Activated CD8-positive, alpha-beta memory T cell treated with anti-CD3 and anti-CD28 coated beads, Interleukin-2, amount 10 ng/mL, durations not matched to agents 7 days and 5 days (primary cell): ENCODE data around the gene NPAS2. TPM values are rescaled to one million over a fixed set of nuclear protein-coding genes. Genes with fewer than 3 reads are reported as not detected.

Source experiments
- ATAC-seq: fragments of 150-1000 bp; cut with Tn5 transposase; one replicate; pipeline ENCODE4 v1.10.0; 2021; ENCODE audit warnings: moderate library complexity
- CTCF ChIA-PET: fragments of 350-600 bp; sonication (Branson Sonifier 250); formaldehyde crosslinking; loops from one replicate; lab custom pipeline; 2021; ENCODE audit warnings: antibody characterized with exemption; lab: Charles Lee
- DNase-seq: peaks from one replicate; pipeline ENCODE4 v3.0.0-alpha.2; 2020
- H3K27ac Mint-ChIP-seq: one replicate; pipeline ENCODE4 v1.8.0; 2021; ENCODE audit warnings: mild to moderate bottlenecking, mixed read lengths
- H3K27me3 Mint-ChIP-seq: one replicate; pipeline ENCODE4 v1.8.0; 2021; ENCODE audit warnings: mixed read lengths
- H3K36me3 Mint-ChIP-seq: one replicate; pipeline ENCODE4 v1.8.0; 2021; ENCODE audit warnings: mild to moderate bottlenecking, mixed read lengths
- H3K4me1 Mint-ChIP-seq: one replicate; pipeline ENCODE4 v1.8.0; 2021; ENCODE audit warnings: mixed read lengths
- H3K4me3 Mint-ChIP-seq: one replicate; pipeline ENCODE4 v1.8.0; 2021; ENCODE audit warnings: mild to moderate bottlenecking, moderate library complexity, mixed read lengths
- H3K9me3 Mint-ChIP-seq: one replicate; pipeline ENCODE4 v1.8.0; 2022; ENCODE audit warnings: low read depth, mixed read lengths
- total RNA-seq, 2 experiments: library from RNA; stranded (reverse); gene quantifications; one replicate each; pipeline ENCODE4 v1.2.3, GENCODE V29; 2021

NPAS2 gene
- total RNA-seq, 2 experiments from 2014 or later: 0.41 to 0.47 TPM

- Mint-ChIP-seq H3K4me3 (no peak overlapping the region), H3K4me1 (no peaks in the 10 kb centered on the region), H3K27me3 (no peaks in the 10 kb centered on the region), H3K36me3 (no peaks in the 10 kb centered on the region), H3K27ac (no peak overlapping the region), H3K9me3 (no peaks in the 10 kb centered on the region)
- DNase-seq (no peak), ATAC-seq (no peak)
- CTCF ChIA-PET: no interaction called here
Measured at GRCh38 chr2:100967716-100968115, 147.8 kb downstream of the NPAS2 start.

DNA sequence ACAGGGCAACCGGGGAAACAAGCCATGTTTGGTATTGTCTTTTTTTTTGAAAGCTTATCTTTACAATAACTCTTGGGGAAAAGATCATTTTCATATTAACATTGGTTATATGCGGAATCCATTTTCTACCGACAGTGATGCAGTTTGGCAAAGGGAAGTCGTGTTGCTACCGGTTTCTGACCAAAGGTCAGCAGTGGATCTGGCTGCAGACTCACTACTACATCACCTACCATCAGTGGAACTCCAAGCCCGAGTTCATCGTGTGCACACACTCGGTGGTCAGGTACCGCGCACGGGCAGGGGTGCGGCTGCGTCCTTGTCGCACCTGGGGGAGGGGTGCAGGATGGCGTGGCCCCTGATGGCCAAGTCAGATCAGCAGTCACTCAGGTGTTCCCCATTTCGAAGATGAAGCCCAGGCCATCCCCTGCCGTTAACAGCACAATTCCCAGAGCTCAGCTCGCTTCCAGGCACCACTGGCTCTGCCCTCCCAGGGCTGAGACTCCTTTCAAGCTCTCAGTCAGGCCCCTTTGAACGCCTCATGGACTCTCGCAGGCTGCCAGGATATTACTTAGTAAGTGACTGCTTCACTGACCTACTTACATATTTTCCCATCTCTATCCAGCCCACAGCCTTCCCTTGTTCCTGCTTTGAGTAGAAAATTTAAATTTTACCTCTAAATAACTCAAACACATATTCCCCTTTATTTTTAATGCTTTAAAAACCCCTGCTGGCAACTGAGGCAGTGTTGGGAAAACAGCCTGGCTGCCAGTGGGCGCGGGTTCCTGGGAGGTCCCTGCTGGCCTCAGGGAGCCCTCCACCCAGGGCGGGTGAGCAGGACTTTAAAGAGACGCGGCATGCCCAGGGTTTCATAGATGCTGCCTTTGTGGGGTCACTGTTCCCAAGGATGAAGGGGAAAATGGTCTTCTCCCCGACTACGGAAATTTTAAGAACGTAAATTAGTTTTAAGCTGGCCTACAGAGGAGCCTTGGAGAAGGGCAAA lies 148.5 kb downstream of the NPAS2 start:
- Mint-ChIP-seq H3K27ac (no peak overlapping the region), H3K9me3 (no peaks in the 10 kb centered on the region), H3K36me3 (no peaks in the 10 kb centered on the region)

DNA sequence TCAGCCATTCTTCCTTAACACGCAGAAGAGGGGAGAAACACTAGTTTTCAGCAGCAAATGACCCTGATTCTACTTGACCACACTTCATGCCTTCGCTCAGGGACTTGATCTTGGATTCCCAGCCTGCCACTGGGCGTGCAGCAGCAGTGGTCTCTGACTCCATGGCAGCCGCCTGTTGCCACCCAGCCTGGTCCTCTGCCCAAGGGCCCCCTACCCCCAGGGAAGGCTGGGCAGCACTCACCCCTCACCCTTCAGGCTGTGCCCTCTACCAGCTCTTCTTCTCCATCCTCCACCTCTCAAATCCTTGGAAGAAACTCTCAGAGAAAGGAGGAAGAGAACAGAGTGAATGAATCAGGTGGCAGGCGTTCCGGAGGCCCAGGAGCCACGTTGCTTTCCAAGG lies 150.1 kb downstream of the NPAS2 start:
- H3K4me1 Mint-ChIP-seq: no peaks in the 10 kb centered on the region
- H3K27ac Mint-ChIP-seq: no peak overlapping the region
- DNase-seq: no peak
- H3K4me3 Mint-ChIP-seq: no peak overlapping the region
- no peaks in the 10 kb centered on the region for H3K27me3 Mint-ChIP-seq
- no peak for ATAC-seq
- CTCF ChIA-PET: no interaction called here
- no peaks in the 10 kb centered on the region for H3K36me3 Mint-ChIP-seq
- H3K9me3 Mint-ChIP-seq: no peaks in the 10 kb centered on the region

More for the DNA sequence above, 148.5 kb downstream of the NPAS2 start:
- no peaks in the 10 kb centered on the region for H3K27me3 Mint-ChIP-seq
- CTCF ChIA-PET: no interaction called here
- no peaks in the 10 kb centered on the region for H3K4me1 Mint-ChIP-seq
- ATAC-seq: no peak
- no peak overlapping the region for H3K4me3 Mint-ChIP-seq
- no peak for DNase-seq

DNA sequence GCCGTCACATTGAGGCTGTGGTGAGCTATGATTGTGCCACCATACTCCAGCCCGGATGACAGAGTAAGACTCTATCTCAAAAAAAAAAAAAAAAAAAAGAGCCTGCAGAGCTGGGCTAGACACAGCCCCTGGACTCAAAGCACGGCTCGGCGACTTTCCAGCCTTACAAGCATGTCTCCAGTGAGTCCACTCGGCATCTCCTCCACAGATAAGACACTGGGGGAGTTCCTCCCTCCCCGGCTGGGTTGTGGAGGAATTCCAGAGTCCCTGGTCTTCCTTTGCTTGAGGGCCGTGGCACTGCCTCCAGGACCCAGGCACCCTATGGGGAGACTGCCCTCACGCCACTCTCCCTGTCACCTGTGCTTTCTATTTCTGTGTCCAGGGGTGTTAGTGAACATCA lies 151.3 kb downstream of the NPAS2 start:
- no peaks in the 10 kb centered on the region for H3K4me1 Mint-ChIP-seq
- H3K27me3 Mint-ChIP-seq: no peaks in the 10 kb centered on the region
- DNase-seq (no peak), ATAC-seq (no peak)
- H3K9me3 Mint-ChIP-seq: no peaks in the 10 kb centered on the region
- CTCF ChIA-PET: no interaction called here
- no peak overlapping the region for H3K4me3 Mint-ChIP-seq
- no peak overlapping the region for H3K27ac Mint-ChIP-seq
- H3K36me3 Mint-ChIP-seq: no peaks in the 10 kb centered on the region

- no peak for DNase-seq
- H3K4me3 Mint-ChIP-seq: no peak overlapping the region
- ATAC-seq: no peak
- H3K36me3 Mint-ChIP-seq: no peaks in the 10 kb centered on the region
- H3K27ac Mint-ChIP-seq: no peak overlapping the region
- H3K9me3 Mint-ChIP-seq: no peaks in the 10 kb centered on the region
- H3K4me1 Mint-ChIP-seq: no peaks in the 10 kb centered on the region
- CTCF ChIA-PET: no interaction called here
- H3K27me3 Mint-ChIP-seq: no peaks in the 10 kb centered on the region
Measured at GRCh38 chr2:100972452-100972851, 152.5 kb downstream of the NPAS2 start.

- Mint-ChIP-seq H3K4me1 (no peaks in the 10 kb centered on the region), H3K27ac (no peak overlapping the region), H3K9me3 (no peaks in the 10 kb centered on the region), H3K4me3 (no peak overlapping the region), H3K36me3 (no peaks in the 10 kb centered on the region), H3K27me3 (no peaks in the 10 kb centered on the region)
- DNase-seq (no peak), ATAC-seq (no peak)
- CTCF ChIA-PET: no interaction called here
Measured at GRCh38 chr2:100974712-100975520, 155.0 kb downstream of the NPAS2 start.

DNA sequence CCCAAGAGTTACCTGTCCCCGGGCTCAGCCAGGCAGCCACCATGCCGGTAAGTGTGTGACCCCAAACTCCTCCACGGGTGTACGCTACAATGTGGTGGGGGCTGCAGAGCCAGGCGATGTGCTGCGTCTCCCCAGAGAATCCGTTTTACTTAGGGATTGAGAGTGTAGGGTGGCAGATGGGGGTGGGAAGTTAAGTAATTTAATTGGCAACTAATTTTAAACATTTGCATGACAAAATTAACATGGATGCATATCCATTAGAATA lies 155.5 kb downstream of the NPAS2 start:
- no peak overlapping the region for H3K4me3 Mint-ChIP-seq
- H3K27me3 Mint-ChIP-seq: no peaks in the 10 kb centered on the region
- ATAC-seq: no peak
- no peak for DNase-seq
- H3K27ac Mint-ChIP-seq: no peak overlapping the region
- H3K36me3 Mint-ChIP-seq: no peaks in the 10 kb centered on the region
- H3K9me3 Mint-ChIP-seq: no peaks in the 10 kb centered on the region
- no peaks in the 10 kb centered on the region for H3K4me1 Mint-ChIP-seq
- CTCF ChIA-PET: no interaction called here

DNA sequence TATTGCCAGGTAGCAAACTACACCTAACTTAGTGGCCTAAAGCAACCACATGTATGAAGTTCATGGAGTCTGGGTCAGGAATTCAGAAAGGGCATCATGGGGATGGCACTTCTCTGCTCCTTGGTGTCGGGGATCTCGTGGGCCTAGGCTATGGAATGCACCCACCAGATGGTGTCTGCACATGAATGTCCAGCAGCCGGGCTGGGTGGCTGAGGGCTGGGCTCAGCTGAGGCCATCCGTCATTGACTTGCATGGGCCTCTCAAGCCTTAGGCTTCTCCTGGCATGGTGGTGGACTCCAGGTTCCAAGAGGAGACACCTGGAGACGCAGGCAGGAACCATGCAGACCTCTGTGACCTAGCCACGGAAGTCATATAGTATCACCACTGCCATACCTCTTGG lies 156.1 kb downstream of the NPAS2 start:
- no peak overlapping the region for H3K27ac Mint-ChIP-seq
- CTCF ChIA-PET: no interaction called here
- DNase-seq (no peak), ATAC-seq (no peak)
- H3K4me1 Mint-ChIP-seq: no peaks in the 10 kb centered on the region
- no peak overlapping the region for H3K4me3 Mint-ChIP-seq
- H3K27me3 Mint-ChIP-seq: no peaks in the 10 kb centered on the region
- no peaks in the 10 kb centered on the region for H3K9me3 Mint-ChIP-seq
- no peaks in the 10 kb centered on the region for H3K36me3 Mint-ChIP-seq

DNA sequence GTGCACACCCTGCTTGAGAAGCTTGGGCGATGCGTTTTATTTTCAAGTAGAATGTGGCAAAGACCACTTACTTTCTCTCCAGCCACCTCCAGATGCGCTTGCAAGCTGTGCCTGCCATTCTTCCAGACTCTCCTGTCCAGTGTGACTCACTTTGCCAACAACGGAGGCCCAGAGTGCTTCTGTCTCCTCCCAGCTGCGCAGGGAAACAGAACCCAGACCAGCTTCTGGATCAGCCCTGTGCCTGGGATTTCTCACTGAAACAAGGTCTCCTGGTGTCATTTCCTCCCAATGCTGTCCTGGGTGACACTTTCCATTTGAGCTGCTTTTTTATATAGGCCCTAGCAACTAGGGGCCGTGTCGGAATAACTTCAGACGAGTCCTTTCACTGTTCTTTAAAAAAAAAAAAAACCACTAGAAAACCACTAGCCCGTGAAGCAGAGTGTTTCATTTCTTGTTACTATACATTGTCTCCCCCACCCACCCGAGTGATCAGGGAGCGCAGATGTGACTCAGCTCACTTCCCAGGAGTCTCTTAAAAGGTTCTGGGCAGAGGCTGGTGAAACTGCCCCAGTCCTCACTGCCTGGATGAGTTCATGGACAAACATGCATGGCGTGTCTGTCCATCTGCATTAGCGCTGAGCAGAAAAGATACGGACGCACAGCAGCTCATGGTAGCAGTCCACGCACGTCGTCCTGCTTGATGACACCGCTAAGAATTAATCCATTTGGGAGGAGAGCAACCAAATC lies 156.9 kb downstream of the NPAS2 start:
- ATAC-seq (no peak), DNase-seq (no peak)
- H3K27ac Mint-ChIP-seq: no peak overlapping the region
- CTCF ChIA-PET: no interaction called here
- no peaks in the 10 kb centered on the region for H3K27me3 Mint-ChIP-seq
- H3K4me1 Mint-ChIP-seq: no peaks in the 10 kb centered on the region
- H3K9me3 Mint-ChIP-seq: no peaks in the 10 kb centered on the region
- no peak overlapping the region for H3K4me3 Mint-ChIP-seq
- H3K36me3 Mint-ChIP-seq: no peaks in the 10 kb centered on the region

DNA sequence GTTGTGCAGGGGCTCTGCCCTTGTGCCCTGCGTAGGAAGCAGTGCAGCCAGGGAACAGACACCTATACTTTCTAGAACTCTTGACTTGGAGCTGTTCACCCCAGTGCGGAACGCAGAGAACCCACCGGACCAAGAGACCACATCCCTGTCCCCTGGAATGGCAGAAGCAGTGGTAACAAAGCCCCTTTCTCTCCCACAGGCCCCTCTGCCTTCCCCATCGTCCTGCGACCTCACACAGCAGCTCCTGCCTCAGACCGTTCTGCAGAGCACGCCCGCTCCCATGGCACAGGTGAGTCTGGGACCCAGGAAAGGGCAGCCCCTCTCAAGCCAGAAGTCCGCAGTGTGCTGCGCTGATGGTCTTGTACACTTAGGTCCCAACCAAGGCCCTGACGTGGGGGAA lies 157.6 kb downstream of the NPAS2 start:
- no peak overlapping the region for H3K4me3 Mint-ChIP-seq
- H3K4me1 Mint-ChIP-seq: no peaks in the 10 kb centered on the region
- CTCF ChIA-PET: no interaction called here
- no peaks in the 10 kb centered on the region for H3K9me3 Mint-ChIP-seq
- DNase-seq (no peak), ATAC-seq (no peak)
- H3K27ac Mint-ChIP-seq: no peak overlapping the region
- no peaks in the 10 kb centered on the region for H3K27me3 Mint-ChIP-seq
- H3K36me3 Mint-ChIP-seq: no peaks in the 10 kb centered on the region

DNA sequence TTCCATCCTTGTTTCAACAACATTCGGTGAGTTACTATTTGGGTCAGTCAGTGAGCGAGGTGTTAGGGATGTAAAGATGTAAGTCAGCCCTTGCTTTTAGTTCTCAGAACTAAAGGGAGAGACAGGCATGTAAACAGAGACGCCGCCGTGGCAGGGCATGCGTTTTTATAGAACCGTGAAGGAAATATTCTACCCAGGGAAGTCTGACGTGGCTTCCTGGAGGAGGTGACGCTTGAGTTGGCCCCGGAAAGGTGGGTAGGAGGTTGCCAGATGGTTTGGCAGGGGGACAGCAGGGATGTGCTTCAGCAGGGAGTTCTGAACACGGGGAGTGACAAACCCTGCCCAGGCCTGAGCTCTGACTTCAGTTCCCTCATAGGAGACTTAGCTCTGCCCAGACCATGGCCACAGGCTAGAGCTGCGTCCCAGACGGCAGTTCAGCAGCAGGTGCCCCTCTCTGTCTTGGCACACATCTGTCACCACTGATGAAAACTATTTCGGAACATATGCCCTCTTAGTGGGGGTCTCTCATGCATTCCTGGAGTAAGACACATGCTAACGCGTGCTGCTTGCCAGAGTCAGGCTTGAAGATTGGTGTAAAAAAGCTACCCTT lies 158.7 kb downstream of the NPAS2 start:
- Mint-ChIP-seq H3K27ac (no peak overlapping the region), H3K27me3 (no peaks in the 10 kb centered on the region), H3K4me3 (no peak overlapping the region), H3K36me3 (no peaks in the 10 kb centered on the region), H3K9me3 (no peaks in the 10 kb centered on the region), H3K4me1 (no peaks in the 10 kb centered on the region)
- CTCF ChIA-PET: interaction anchor here (1.0 kb wide), 1 partner anchor 371 kb away, joined by 3 read pairs; no protein-coding TSS in a partner anchor
- no peak for ATAC-seq
- DNase-seq: no peak

DNA sequence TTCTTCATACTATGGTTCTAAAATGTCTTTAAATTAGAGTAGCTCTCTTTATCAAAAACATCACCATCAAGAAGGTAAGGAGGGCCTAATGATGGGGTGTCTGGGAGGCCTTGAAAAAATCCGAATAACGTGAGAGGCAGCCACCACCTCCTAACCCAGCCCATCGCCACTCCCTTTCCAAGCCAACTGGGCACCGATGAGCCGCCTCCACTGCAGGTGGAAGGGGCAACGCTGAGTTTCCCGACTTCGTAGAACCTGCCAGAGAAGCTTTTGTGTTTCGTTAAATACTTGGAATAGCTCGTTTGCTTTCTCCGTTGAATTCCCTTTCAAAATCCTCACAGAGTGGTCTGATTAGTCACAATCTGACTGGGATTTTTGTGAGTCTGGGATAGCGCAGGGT lies 160.1 kb downstream of the NPAS2 start:
- no peak overlapping the region for H3K4me3 Mint-ChIP-seq
- no peak overlapping the region for H3K27ac Mint-ChIP-seq
- no peaks in the 10 kb centered on the region for H3K36me3 Mint-ChIP-seq
- no peaks in the 10 kb centered on the region for H3K4me1 Mint-ChIP-seq
- peaks cover 2% of the 10 kb centered on the region for H3K27me3 Mint-ChIP-seq
- ATAC-seq (no peak), DNase-seq (no peak)
- CTCF ChIA-PET: no interaction called here
- H3K9me3 Mint-ChIP-seq: no peaks in the 10 kb centered on the region

GRCh38 chr2:100981011-100981410 lies 161.1 kb downstream of the NPAS2 start:
- CTCF ChIA-PET: no interaction called here
- no peaks in the 10 kb centered on the region for H3K4me1 Mint-ChIP-seq
- ATAC-seq: no peak

More at GRCh38 chr2:100981011-100981410, 161.1 kb downstream of the NPAS2 start:
- Mint-ChIP-seq H3K36me3 (no peaks in the 10 kb centered on the region), H3K27ac (no peak overlapping the region), H3K4me3 (no peak overlapping the region), H3K27me3 (peaks cover 2% of the 10 kb centered on the region), H3K9me3 (no peaks in the 10 kb centered on the region)
- no peak for DNase-seq
